ENCODE data around the gene ZNF865.

GRCh38 chr19:55656552-55656951 is 51.1 kb downstream of the ZNF865 start:
- no peak for TF ChIP-seq EP300 (conservative IDR thresholded peaks at IDR 0.05; ENCODE audit: poor library complexity, severe bottlenecking)
- TF ChIP-seq CTCF (IDR thresholded peaks at IDR 0.05; ENCODE audit: poor library complexity, severe bottlenecking): no peak
